OCI-LY3 (cell line): ENCODE measurements around the gene GALNT10.

ENCODE experiments used
- H2AFZ ChIP-seq: fragments of 200-600, 300-600 bp; shearing (Covaris generic); 2 replicates; pipeline ENCODE4 v1.6.0; 2014; ENCODE audit warnings: antibody characterized with exemption, low read depth, low read length
- H3K27ac ChIP-seq: fragments of 200-600, 300-600 bp; sonication (generic); 2 replicates; pipeline ENCODE4 v1.5.1; 2014; ENCODE audit warnings: mild to moderate bottlenecking, low read length, moderate library complexity, mixed read lengths
- H3K27me3 ChIP-seq: fragments of 200-600, 300-600 bp; sonication (generic); 2 replicates; pipeline ENCODE4 v1.6.1; 2014; ENCODE audit warnings: low read depth, low read length, mixed read lengths
- H3K36me3 ChIP-seq: fragments of 200-600, 300-600 bp; sonication (generic); replicated peaks from 2 replicates; pipeline ENCODE3; 2014; ENCODE audit warnings: low read depth, low read length, mixed read lengths
- H3K4me1 ChIP-seq: fragments of 300-600, 200-600 bp; sonication (generic); 2 replicates; pipeline ENCODE4 v1.6.1; 2014; ENCODE audit warnings: low read length, mixed read lengths
- H3K4me2 ChIP-seq: fragments of 200-600, 300-600 bp; sonication (generic); 2 replicates; pipeline ENCODE4 v1.6.1; 2014; ENCODE audit warnings: low read length, mixed read lengths
- H3K4me3 ChIP-seq: fragments of 300-600, 200-600 bp; sonication (generic); 2 replicates; pipeline ENCODE4 v1.5.1; 2014; ENCODE audit warnings: antibody characterized with exemption, mild to moderate bottlenecking, low read length, moderate library complexity
- H3K79me2 ChIP-seq: fragments of 300-600, 200-600 bp; shearing (Covaris generic); 2 replicates; pipeline ENCODE4 v1.6.1; 2014; ENCODE audit warnings: mild to moderate bottlenecking, low read length, mixed read lengths
- H3K9ac ChIP-seq: fragments of 300-600, 200-600 bp; shearing (Covaris generic); 2 replicates; pipeline ENCODE4 v1.6.0; 2014; ENCODE audit warnings: mild to moderate bottlenecking, low read length, moderate library complexity
- H3K9me3 ChIP-seq: fragments of 200-600, 300-600 bp; shearing (Covaris generic); 2 replicates; pipeline ENCODE4 v1.6.1; 2014; ENCODE audit warnings: low read length, mixed read lengths; ENCODE audit not compliant: insufficient read depth
- H4K20me1 ChIP-seq: fragments of 200-600, 300-600 bp; sonication (generic); 2 replicates; pipeline ENCODE4 v1.6.1; 2016; ENCODE audit warnings: low read length, mixed read lengths; ENCODE audit not compliant: insufficient read depth
- CTCF ChIP-seq: fragments of 200-600, 300-600 bp; sonication (generic); IDR thresholded peaks from 2 replicates; pipeline ENCODE4 v1.5.1; 2014; ENCODE audit warnings: antibody characterized with exemption, low read length, low read depth
- EZH2phosphoT487 ChIP-seq: fragments of 200-600 bp; shearing (Covaris generic); IDR thresholded peaks from 2 replicates; pipeline ENCODE4 v1.6.1; 2018; ENCODE audit warnings: antibody characterized with exemption, mixed run types, low read depth

The GALNT10 gene

GRCh38 chr5:154455585-154455984, 265.1 kb downstream of the GALNT10 start:
- Histone ChIP-seq H3K4me1 (peaks cover 4% of the 10 kb centered on the region; the same call in 1 of the 2 replicates), H3K27me3 (no peaks in the 10 kb centered on the region), H3K4me3 (no peak overlapping the region), H2AFZ (no peak overlapping the region), H3K36me3 (peaks cover 14% of the 10 kb centered on the region), H4K20me1 (no peaks in the 10 kb centered on the region), H3K9ac (no peak overlapping the region), H3K79me2 (no peaks in the 10 kb centered on the region), H3K4me2 (no peak overlapping the region), H3K9me3 (no peaks in the 10 kb centered on the region), H3K27ac (no peak overlapping the region)
- TF ChIP-seq CTCF (no peak), EZH2phosphoT487 (no peak)

GRCh38 chr5:154456540-154456939, 266.0 kb downstream of the GALNT10 start:
- H3K27ac ChIP-seq = no peak overlapping the region

GRCh38 chr5:154459015-154459414, 268.5 kb downstream of the GALNT10 start:
- H3K36me3 ChIP-seq = peaks cover 8% of the 10 kb centered on the region
- TF ChIP-seq EZH2phosphoT487 (no peak), CTCF (no peak)

More at GRCh38 chr5:154456540-154456939, 266.0 kb downstream of the GALNT10 start:
- Histone ChIP-seq H3K9ac (no peak overlapping the region), H3K4me1 (peaks cover 4% of the 10 kb centered on the region; the same call in 1 of the 2 replicates), H2AFZ (no peak overlapping the region), H3K4me2 (no peak overlapping the region), H3K79me2 (no peaks in the 10 kb centered on the region), H3K27me3 (no peaks in the 10 kb centered on the region), H4K20me1 (no peaks in the 10 kb centered on the region), H3K36me3 (peaks cover 10% of the 10 kb centered on the region), H3K9me3 (no peaks in the 10 kb centered on the region), H3K4me3 (no peak overlapping the region)
- TF ChIP-seq EZH2phosphoT487 (no peak), CTCF (no peak)

GRCh38 chr5:154460172-154460571, 269.6 kb downstream of the GALNT10 start:
- no peak overlapping the region for H2AFZ ChIP-seq
- H3K27me3 ChIP-seq = no peaks in the 10 kb centered on the region
- H3K4me1 ChIP-seq = no peaks in the 10 kb centered on the region; the same call in 1 of the 2 replicates
- H3K9me3 ChIP-seq = no peaks in the 10 kb centered on the region
- no peaks in the 10 kb centered on the region for H4K20me1 ChIP-seq
- no peak overlapping the region for H3K4me2 ChIP-seq
- H3K4me3 ChIP-seq = no peak overlapping the region
- peaks cover 8% of the 10 kb centered on the region for H3K36me3 ChIP-seq
- TF ChIP-seq CTCF = no peak
- no peak overlapping the region for H3K9ac ChIP-seq
- no peaks in the 10 kb centered on the region for H3K79me2 ChIP-seq
- H3K27ac ChIP-seq = no peak overlapping the region

More at GRCh38 chr5:154459015-154459414, 268.5 kb downstream of the GALNT10 start:
- H3K4me1 ChIP-seq = no peaks in the 10 kb centered on the region; the same call in 1 of the 2 replicates
- no peak overlapping the region for H2AFZ ChIP-seq
- no peaks in the 10 kb centered on the region for H4K20me1 ChIP-seq
- no peaks in the 10 kb centered on the region for H3K79me2 ChIP-seq
- no peaks in the 10 kb centered on the region for H3K9me3 ChIP-seq
- H3K4me3 ChIP-seq = no peak overlapping the region
- no peak overlapping the region for H3K27ac ChIP-seq
- no peaks in the 10 kb centered on the region for H3K27me3 ChIP-seq
- no peak overlapping the region for H3K9ac ChIP-seq
- no peak overlapping the region for H3K4me2 ChIP-seq
